ENCODE results near the gene DDX28.
"Not testable (repeated sequence)": the region's sequence is repeated elsewhere in the genome, so short reads cannot be mapped to it uniquely, and the experiment has no call there.

DDX28 gene

DNA sequence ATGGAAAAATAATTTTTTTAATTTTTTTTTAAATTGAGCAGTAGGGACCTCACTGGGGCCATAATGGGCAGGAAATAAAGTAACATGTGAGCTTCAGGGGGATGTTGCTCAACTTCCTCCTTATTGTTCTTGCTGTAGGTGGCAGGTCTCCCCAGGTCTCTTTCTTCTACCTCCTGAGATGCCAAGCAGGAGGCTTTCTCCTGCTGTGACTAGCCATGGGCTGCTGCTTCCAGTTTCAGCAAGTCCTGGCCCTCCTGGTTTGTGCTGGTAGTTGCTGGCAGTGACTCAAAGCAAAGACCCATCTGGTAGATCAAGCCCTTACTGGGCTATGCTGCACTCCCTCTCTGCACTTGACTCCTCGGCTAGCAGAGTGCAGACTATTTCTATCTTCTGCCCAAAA is 9.6 kb downstream of the DDX28 start:
- ATAC-seq (no peak), DNase-seq (ENCODE audit: low spot score in 2 of 2) (no peak)
- no peak overlapping the region for H3K4me3 Mint-ChIP-seq
- H3K4me1 Mint-ChIP-seq: peaks cover 14% of the 10 kb centered on the region
- H3K36me3 Mint-ChIP-seq: no peaks in the 10 kb centered on the region
- peak overlapping the region; percentile 68 for H3K27ac Mint-ChIP-seq
- H3K9me3 Mint-ChIP-seq: no peaks in the 10 kb centered on the region

DNA sequence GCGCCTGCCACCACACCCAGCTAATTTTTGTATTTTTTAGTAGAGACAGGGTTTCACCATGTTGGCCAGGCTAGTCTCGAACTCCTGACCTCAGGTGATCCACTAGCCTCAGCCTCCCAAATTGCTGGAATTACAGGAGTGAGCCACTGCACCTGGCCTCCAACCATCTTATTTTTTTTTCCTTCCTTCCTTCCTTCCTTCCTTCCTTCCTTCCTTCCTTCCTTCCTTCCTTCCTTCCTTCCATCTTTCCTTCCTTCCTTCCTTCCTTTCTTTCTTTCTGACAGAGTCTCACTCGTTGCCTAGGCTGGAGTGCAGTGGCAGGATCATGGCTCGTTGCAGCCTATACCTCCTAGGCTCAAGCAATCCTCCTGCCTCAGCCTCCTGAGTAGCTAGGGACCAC is 13.2 kb downstream of the DDX28 start:
- not testable (repeated sequence) for ATAC-seq; DNase-seq (ENCODE audit: low spot score in 2 of 2); H3K9me3 Mint-ChIP-seq; H3K36me3 Mint-ChIP-seq; H3K4me3 Mint-ChIP-seq
- Mint-ChIP-seq H3K4me1 (peaks cover 26% of the 10 kb centered on the region), H3K27ac (peak overlapping the region; percentile 21)

DNA sequence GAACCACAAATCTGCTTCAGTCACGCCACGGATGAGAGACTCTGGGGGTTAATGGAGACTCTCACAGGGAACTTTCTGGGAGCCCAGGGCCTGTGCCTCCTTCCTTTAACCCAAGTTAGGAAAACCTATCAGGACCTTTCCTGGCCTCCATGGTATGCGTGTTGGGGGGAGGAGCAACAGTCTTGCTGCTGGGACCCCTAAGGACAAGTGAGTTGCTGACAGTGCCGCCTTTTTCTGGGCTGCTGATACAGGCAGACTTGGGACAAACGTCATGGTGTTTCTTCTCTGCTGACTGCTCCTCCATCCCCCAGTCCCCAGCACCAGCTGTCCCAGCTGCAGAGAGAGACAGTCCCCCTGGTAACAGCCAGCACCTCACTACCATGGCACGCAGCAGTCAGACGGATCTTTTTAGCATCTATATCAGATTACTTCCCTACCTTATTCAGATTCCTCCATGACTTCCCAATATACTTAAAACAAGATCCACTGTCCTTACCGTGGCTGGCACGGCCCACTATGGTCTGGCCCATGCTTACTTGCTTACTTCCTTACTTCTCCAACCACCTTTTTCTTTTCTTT is 13.8 kb downstream of the DDX28 start:
- H3K27ac Mint-ChIP-seq: peak overlapping the region; percentile 21
- no peak overlapping the region for H3K4me3 Mint-ChIP-seq
- H3K4me1 Mint-ChIP-seq: peaks cover 26% of the 10 kb centered on the region
- ATAC-seq (no peak), DNase-seq (ENCODE audit: low spot score in 2 of 2) (no peak)
- no peaks in the 10 kb centered on the region for H3K9me3 Mint-ChIP-seq
- no peaks in the 10 kb centered on the region for H3K36me3 Mint-ChIP-seq

DNA sequence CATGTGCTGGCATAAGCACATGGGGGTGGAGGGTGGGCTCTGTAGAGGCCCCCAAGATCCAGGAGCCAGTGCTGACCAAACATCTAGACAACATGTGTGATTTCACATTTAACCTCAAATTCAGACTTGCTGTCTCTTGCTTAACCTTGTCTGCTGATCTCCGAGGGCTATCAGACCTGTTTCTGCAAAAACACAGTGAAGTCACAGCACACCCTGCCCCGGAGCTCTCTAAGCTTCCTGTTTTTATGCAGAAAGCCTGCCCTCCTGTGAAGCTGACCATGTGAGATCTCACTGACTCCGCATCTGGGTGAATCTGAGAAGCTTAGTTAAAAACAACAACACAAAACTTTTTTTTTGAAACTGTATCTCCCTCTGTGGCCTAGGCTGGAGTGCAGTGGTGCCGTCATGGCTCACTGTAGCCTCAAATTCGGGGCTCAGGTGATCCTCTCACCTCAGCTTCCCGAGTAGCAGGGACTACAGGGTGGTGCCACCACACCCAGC is 17.2 kb downstream of the DDX28 start:
- no peaks in the 10 kb centered on the region for H3K36me3 Mint-ChIP-seq
- peak overlapping the region; percentile 95 for H3K27ac Mint-ChIP-seq
- H3K9me3 Mint-ChIP-seq: no peaks in the 10 kb centered on the region
- peak overlapping the region; percentile 34 for H3K4me3 Mint-ChIP-seq
- peaks cover 20% of the 10 kb centered on the region for H3K4me1 Mint-ChIP-seq
- peak; percentile 85 for ATAC-seq
- DNase-seq (ENCODE audit: low spot score in 2 of 2): no peak

DNA sequence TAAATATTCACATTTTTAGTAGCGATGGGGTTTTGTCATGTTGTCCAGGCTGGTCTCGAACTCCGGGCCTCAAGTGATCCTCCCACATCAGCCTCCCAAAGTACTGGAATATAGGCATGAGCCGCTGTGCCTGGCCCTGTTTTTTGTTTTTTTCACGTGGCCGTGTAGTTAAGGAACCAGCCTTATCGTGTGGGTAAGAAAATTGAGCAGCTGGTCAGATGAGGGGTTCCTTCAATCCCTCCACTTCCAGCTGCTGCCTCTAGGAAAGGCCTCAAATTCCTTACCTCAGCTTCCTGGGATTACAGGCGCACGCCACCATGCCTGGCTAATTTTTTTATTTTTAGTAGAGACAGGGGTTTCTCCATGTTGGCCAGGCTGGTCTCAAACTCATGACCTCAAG is 17.8 kb downstream of the DDX28 start:
- peaks cover 22% of the 10 kb centered on the region for H3K4me1 Mint-ChIP-seq
- H3K27ac Mint-ChIP-seq: peak overlapping the region; percentile 95
- DNase-seq (ENCODE audit: low spot score in 2 of 2) (no peak), ATAC-seq (no peak)
- H3K36me3 Mint-ChIP-seq: no peaks in the 10 kb centered on the region
- H3K4me3 Mint-ChIP-seq: no peak overlapping the region
- H3K9me3 Mint-ChIP-seq: no peaks in the 10 kb centered on the region

DNA sequence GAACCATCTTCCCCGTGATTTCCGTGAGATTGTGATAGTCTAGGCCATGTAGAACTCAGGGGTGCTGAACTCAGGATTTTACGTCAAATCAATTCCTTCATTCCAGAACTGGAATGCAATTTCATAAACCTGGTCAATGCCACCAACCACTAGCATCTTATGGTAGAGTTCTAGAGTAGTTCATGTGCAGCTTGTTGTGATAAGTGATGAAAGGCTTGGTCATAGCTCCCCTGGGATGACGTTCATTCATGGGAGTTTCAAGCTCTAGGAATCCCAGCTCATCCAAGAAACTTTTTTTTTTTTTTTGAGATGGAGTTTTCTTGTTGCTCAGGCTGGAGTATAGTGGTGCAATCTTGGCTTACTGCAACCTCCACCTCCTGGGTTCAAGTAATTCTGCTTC is 20.0 kb downstream of the DDX28 start:
- DNase-seq (ENCODE audit: low spot score in 2 of 2) (no peak), ATAC-seq (no peak)
- Mint-ChIP-seq H3K4me1 (peaks cover 36% of the 10 kb centered on the region), H3K36me3 (no peaks in the 10 kb centered on the region), H3K4me3 (no peak overlapping the region), H3K27ac (no peak overlapping the region), H3K9me3 (no peaks in the 10 kb centered on the region)

DNA sequence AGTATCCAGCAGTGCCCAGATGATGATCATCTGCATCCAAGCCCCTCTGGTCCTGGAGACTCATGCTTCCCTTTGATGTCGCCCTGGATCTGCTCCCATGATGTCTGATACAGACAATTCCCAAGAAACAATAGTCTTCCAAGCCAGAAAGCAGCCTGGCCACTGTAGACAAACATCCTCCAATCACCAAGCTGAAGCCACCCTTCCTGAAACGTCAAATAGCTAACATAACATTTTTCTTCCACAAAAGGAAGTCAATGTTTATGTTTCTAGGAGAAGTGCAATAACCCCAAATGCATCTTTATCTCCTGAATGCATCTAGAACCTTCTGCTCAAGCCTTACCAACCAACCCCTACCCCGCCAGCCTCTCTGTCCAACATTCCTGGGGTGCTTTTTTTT is 22.6 kb downstream of the DDX28 start:
- H3K4me1 Mint-ChIP-seq: peaks cover 35% of the 10 kb centered on the region
- DNase-seq (ENCODE audit: low spot score in 2 of 2): no peak
- ATAC-seq: no peak
- H3K4me3 Mint-ChIP-seq: peak overlapping the region; percentile 69
- no peaks in the 10 kb centered on the region for H3K9me3 Mint-ChIP-seq
- peak overlapping the region; percentile 91 for H3K27ac Mint-ChIP-seq
- no peaks in the 10 kb centered on the region for H3K36me3 Mint-ChIP-seq

DNA sequence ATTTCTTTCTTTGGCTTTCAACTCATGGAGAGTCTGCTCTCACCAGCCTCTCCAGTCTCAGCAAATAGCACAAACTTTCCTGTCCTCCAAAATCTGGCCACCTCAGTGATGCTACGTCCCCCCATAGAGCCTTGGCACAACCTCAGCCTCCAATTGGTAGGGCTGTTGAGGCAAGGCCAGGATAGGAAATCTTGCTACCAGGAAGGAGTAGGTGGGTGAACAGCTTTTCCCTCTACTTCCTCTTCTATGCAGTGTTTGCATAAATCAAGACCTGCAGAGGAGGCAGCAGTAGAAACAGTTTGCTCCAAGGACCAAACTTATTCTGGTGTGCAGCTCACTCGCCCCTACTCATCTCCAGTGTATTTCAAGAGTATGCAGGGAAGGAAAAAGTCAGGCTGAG is 23.0 kb downstream of the DDX28 start:
- no peaks in the 10 kb centered on the region for H3K36me3 Mint-ChIP-seq
- ATAC-seq (peak; percentile 22), DNase-seq (ENCODE audit: low spot score in 2 of 2) (no peak)
- H3K9me3 Mint-ChIP-seq: no peaks in the 10 kb centered on the region
- peak overlapping the region; percentile 91 for H3K27ac Mint-ChIP-seq
- H3K4me3 Mint-ChIP-seq: peak overlapping the region; percentile 69
- H3K4me1 Mint-ChIP-seq: peaks cover 38% of the 10 kb centered on the region

DNA sequence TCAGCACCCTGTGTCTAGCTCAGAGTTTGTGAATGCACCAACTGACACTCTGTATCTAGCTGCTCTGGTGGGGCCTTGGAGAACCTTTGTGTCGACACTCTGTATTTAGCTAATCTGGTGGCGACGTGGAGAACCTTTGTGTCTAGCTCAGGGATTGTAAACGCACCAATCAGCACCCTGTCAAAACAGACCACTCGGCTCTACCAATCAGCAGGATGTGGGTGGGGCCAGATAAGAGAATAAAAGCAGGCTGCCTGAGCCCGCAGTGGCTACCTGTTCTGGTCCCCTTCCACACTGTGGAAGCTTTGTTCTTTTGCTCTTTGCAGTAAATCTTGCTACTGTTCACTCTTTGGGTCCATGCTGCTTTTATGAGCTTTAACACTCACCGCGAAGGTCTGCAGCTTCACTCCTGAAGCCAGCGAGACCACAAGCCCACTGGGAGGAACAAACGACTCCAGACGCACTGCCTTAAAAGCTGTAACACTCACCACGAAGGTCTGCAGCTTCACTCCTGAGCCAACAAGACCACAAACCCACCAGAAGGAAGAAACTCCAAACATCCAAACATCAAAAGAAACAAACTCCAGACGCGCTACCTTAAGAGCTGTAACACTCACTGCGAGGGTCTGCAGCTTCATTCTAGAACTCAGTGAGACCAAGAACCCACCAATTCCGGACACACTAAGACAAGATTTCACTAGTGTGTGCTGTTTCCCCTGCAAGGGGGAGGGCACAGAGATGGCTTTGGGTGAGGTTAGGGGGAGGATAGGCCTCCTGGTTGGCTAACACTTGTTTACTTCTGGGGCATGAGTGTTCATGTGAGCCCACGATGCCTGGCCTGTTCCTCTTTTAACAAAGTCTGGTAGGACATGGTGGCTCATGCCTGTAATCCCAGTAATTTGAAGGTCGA is 24.0 kb downstream of the DDX28 start, which contains the start of gene DPEP2:
TSS of gene DPEP2 (minus strand) at position 706 of the 910 bp plus-strand sequence. CDS start 6,272 bp downstream, outside the sequence.
- ATAC-seq: peak; percentile 93
- H3K9me3 Mint-ChIP-seq, H3K36me3 Mint-ChIP-seq: not testable (repeated sequence)
- peak in 1 of 2 donors; percentile 66 for DNase-seq (ENCODE audit: low spot score in 2 of 2)
- Mint-ChIP-seq H3K4me1 (peaks cover 40% of the 10 kb centered on the region), H3K4me3 (peak within 1 kb of the TSS; percentile 69), H3K27ac (peak within 1 kb of the TSS; percentile 91)

DNA sequence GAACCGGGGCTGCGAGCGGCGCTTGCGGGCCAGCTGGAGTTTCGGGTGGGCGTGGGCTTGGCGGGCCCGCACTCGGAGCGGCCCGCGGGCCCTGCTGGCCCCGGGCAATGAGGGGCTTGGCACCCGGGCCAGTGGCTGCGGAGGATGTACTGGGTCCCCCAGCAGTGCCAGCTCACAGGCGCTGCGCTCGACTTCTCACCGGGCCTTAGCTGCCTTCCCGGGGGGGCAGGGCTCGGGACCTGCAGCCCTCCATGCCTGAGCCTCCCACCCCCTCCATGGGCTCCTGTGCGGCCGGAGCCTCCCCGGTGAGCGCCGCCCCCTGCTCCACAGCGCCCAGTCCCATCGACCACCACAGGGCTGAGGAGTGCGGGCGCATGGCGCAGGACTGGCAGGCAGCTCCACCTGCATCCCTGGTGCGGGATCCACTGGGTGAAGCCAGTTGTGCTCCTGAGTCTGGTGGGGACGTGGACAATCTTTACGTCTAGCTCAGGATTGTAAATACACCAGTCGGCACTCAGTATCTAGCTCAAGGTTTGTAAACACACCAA is 24.7 kb downstream of the DDX28 start:
- Mint-ChIP-seq H3K4me1 (peaks cover 48% of the 10 kb centered on the region), H3K27ac (peak overlapping the region; percentile 91), H3K4me3 (peak overlapping the region; percentile 69)
- DNase-seq (ENCODE audit: low spot score in 2 of 2); H3K36me3 Mint-ChIP-seq; H3K9me3 Mint-ChIP-seq; ATAC-seq: not testable (repeated sequence)

DNA sequence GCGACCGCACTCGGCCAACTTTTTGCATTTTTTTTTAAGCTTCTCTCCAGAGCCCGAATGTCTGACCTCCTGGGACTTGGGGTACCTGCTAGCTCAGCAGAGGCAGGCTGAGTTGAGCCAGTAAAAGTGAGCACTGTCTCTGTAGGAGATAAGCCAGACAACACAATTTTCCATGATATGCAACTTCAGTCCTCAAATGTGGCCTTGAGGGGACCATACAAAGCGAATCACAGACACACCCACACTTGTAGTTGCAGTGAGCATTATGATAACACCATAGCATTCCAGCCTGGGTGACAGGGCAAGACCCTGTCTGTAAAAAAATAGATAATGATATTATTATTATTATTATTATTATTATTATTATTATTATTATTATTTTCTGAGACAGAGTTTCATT is 26.4 kb downstream of the DDX28 start:
- ATAC-seq (no peak), DNase-seq (ENCODE audit: low spot score in 2 of 2) (no peak)
- Mint-ChIP-seq H3K27ac (no peak overlapping the region), H3K4me1 (peaks cover 55% of the 10 kb centered on the region), H3K4me3 (no peak overlapping the region), H3K36me3 (no peaks in the 10 kb centered on the region), H3K9me3 (no peaks in the 10 kb centered on the region)

DNA sequence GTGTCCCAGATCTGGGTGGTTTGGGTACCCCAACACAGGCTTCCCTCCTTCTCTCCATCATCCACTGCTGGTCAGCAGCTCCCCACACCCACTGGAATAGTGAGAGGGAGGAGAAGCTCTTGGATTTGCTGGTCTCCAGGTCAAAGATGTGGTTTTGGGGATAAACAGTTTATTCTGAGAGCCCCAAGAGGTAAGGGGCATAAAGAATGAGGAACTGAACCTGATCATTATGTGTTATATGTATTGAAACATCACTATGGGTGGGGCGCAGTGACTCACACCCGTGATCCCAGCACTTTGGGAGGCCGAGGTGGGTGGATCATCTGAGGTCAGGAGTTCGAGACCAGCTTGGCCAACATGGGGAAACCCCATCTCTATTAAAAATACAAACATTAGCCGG is 27.6 kb downstream of the DDX28 start:
- Mint-ChIP-seq H3K4me3 (no peak overlapping the region), H3K4me1 (peaks cover 52% of the 10 kb centered on the region), H3K9me3 (no peaks in the 10 kb centered on the region), H3K36me3 (no peaks in the 10 kb centered on the region), H3K27ac (peak overlapping the region; percentile 89)
- ATAC-seq: no peak
- DNase-seq (ENCODE audit: low spot score in 2 of 2): no peak

DNA sequence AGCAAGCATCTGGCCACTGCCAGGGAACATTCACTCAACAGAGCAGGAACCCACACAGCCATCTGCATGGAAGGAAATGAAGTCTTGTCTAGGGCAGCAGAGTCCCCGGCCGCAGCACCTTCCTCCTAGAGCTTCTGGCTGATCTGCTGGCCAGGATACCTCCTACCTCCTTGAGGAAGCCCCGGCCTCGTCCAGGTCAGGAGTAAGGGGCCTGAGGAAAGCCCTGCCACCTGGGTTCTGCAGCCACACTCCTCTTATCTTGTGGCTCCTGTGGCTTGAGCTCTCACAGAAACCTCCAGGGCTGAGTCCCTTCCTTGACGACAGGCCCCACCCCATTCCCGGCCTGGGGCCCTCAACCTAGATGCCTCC is 29.0 kb downstream of the DDX28 start:
- not testable (repeated sequence) for DNase-seq (ENCODE audit: low spot score in 2 of 2); H3K9me3 Mint-ChIP-seq; H3K36me3 Mint-ChIP-seq
- Mint-ChIP-seq H3K4me1 (peaks cover 38% of the 10 kb centered on the region), H3K27ac (peak overlapping the region; percentile 89), H3K4me3 (peak overlapping the region; percentile 69)
- ATAC-seq: peak; percentile 14

DNA sequence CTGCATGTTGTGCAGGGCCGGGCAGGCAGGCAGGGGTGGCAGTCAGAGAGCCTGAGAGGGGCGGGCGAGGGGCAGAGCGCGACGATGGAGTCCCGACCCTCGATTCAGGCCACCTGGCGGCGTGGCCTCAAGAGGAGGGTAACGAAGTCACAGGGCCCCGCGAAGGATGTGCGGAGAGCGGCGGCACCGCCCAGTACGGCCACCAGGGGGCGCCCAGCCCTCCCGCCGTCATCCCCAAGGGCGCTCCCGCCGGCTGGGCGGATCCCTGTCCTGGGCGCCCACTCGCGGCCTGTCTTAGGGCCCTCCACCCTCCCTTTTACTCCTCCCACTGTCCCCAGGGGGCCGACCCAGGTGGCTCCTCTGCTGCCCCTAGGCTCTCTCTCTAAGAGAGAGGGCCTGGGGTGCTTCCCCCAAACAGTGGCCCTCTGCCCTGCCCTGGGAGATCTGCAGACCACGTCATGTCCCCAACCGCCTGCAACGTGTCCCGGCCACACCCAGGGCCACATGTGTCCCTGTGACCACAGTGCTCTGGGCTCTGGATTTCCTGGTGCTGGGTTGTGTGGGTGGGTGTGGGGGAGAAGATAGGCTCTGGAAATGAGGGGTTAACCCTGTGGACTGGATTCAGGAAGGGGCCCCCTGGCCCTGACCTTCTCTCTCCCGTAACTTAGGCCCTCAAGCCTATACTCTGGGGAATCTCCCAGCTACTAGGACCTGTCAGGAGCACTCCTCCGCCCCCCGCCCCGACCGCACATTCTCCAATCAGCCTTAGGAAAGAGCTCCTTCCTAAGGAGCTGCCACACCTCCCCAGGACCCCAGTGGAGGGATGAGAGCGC is 29.6 kb downstream of the DDX28 start:
- Mint-ChIP-seq H3K4me1 (peaks cover 33% of the 10 kb centered on the region), H3K36me3 (no peaks in the 10 kb centered on the region), H3K4me3 (peak overlapping the region; percentile 69), H3K9me3 (no peaks in the 10 kb centered on the region), H3K27ac (peak overlapping the region; percentile 89)
- peak; percentile 92 for ATAC-seq
- DNase-seq (ENCODE audit: low spot score in 2 of 2): peak; percentile 85 to 93

DNA sequence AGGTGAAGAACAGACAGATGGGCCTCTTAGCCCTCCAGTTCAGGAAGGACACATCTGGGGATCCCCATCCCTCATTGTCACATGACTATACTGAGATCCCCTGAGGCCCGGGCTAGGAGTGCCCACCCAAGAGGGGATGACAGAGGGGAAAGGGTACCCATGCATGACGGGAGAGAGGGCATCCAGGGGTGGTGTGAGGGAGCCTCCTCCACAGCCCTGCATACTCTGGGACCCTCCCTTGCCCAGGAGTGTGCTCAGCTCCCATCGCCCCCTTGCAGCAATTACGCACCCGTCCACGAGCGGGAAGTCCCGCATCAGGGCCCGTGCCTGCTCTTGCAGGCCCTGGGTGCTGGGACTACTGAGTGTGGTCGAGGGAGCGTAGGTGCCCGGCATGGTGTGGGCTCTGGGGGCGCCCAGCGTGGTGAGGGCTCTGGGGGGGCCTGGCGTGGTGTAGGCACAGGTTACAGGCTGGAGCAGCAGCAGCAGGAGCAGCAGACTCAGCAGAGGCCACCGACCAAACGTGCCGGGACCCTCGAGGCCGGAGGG is 30.3 kb downstream of the DDX28 start:
- peak overlapping the region; percentile 89 for H3K27ac Mint-ChIP-seq

More for the DNA sequence above, 30.3 kb downstream of the DDX28 start:
- Mint-ChIP-seq H3K9me3 (no peaks in the 10 kb centered on the region), H3K36me3 (no peaks in the 10 kb centered on the region), H3K4me1 (peaks cover 33% of the 10 kb centered on the region), H3K4me3 (peak overlapping the region; percentile 69)
- peak in 1 of 2 donors; percentile 59 for DNase-seq (ENCODE audit: low spot score in 2 of 2)
- no peak for ATAC-seq

Measured in stimulated activated effector memory CD8-positive, alpha-beta T cell treated with anti-CD3 and anti-CD28 coated beads, Interleukin-12 subunit alpha, Interleukin-12 subunit beta, amount 100 ng/mL, for 72 hours (primary cell).